HEK293 (cell line): ENCODE data around the gene LRRC26.

Source experiments
- BCL6B ChIP-seq: fragments of 450-650 bp; formaldehyde crosslinking; IDR thresholded peaks from 2 replicates; pipeline ENCODE4 v1.5.1; 2017; ENCODE audit warnings: missing biosample characterization, missing genetic modification characterization
- GLIS1 ChIP-seq: fragments of 450-650 bp; formaldehyde crosslinking; IDR thresholded peaks from 2 replicates; pipeline ENCODE4 v1.5.1; 2016; ENCODE audit warnings: missing biosample characterization, missing genetic modification characterization
- REST ChIP-seq: fragments of 450-650 bp; formaldehyde crosslinking; IDR thresholded peaks from 2 replicates; pipeline ENCODE4 v1.5.1; 2016; ENCODE audit warnings: missing biosample characterization, missing genetic modification characterization
- SP2 ChIP-seq: fragments of 450-650 bp; formaldehyde crosslinking; IDR thresholded peaks from 2 replicates; pipeline ENCODE4 v1.5.1; 2016; ENCODE audit warnings: missing biosample characterization, missing genetic modification characterization
- ZNF121 ChIP-seq: fragments of 450-650 bp; formaldehyde crosslinking; IDR thresholded peaks from 2 replicates; pipeline ENCODE4 v1.5.1; 2016; ENCODE audit warnings: missing biosample characterization, missing genetic modification characterization
- ZNF132 ChIP-seq: fragments of 450-650 bp; formaldehyde crosslinking; IDR thresholded peaks from 2 replicates; pipeline ENCODE4 v1.5.1; 2017; ENCODE audit warnings: missing biosample characterization, missing genetic modification characterization, borderline replicate concordance
- ZNF133 ChIP-seq: fragments of 450-650 bp; formaldehyde crosslinking; IDR thresholded peaks from 2 replicates; pipeline ENCODE4 v1.5.1; 2016; ENCODE audit warnings: missing biosample characterization, missing genetic modification characterization
- ZNF174 ChIP-seq: fragments of 450-650 bp; formaldehyde crosslinking; IDR thresholded peaks from 2 replicates; pipeline ENCODE4 v1.5.0; 2017; ENCODE audit warnings: missing biosample characterization, mild to moderate bottlenecking, missing genetic modification characterization
- ZNF223 ChIP-seq: fragments of 450-650 bp; formaldehyde crosslinking; IDR thresholded peaks from 2 replicates; pipeline ENCODE4 v1.5.1; 2016; ENCODE audit warnings: missing biosample characterization, missing genetic modification characterization
- ZNF391 ChIP-seq: fragments of 450-650 bp; formaldehyde crosslinking; IDR thresholded peaks from 2 replicates; pipeline ENCODE4 v1.5.1; 2016; ENCODE audit warnings: low read depth, missing biosample characterization, missing genetic modification characterization, borderline replicate concordance
- ZNF433 ChIP-seq: fragments of 450-650 bp; formaldehyde crosslinking; IDR thresholded peaks from 2 replicates; pipeline ENCODE4 v1.5.1; 2016; ENCODE audit warnings: missing biosample characterization, missing genetic modification characterization, low read depth
- ZNF561 ChIP-seq: fragments of 450-650 bp; IDR thresholded peaks from 2 replicates; pipeline ENCODE4 v1.5.1; 2018; ENCODE audit warnings: missing biosample characterization, missing genetic modification characterization, borderline replicate concordance
- ZNF571 ChIP-seq: fragments of 450-650 bp; formaldehyde crosslinking; IDR thresholded peaks from 2 replicates; pipeline ENCODE4 v1.5.0; 2017; ENCODE audit warnings: missing biosample characterization, missing genetic modification characterization
- ZNF624 ChIP-seq: fragments of 450-650 bp; formaldehyde crosslinking; IDR thresholded peaks from 2 replicates; pipeline ENCODE4 v1.5.1; 2017; ENCODE audit warnings: missing biosample characterization, missing genetic modification characterization
- ZNF654 ChIP-seq: fragments of 450-650 bp; formaldehyde crosslinking; IDR thresholded peaks from 2 replicates; pipeline ENCODE4 v1.5.1; 2016; ENCODE audit warnings: low read depth, missing biosample characterization, missing genetic modification characterization
- ZNF792 ChIP-seq: fragments of 450-650 bp; formaldehyde crosslinking; IDR thresholded peaks from 2 replicates; pipeline ENCODE4 v1.5.1; 2016; ENCODE audit warnings: missing biosample characterization, missing genetic modification characterization
- ZSCAN5A ChIP-seq: fragments of 450-650 bp; formaldehyde crosslinking; IDR thresholded peaks from 2 replicates; pipeline ENCODE4 v1.5.1; 2016; ENCODE audit warnings: missing biosample characterization, missing genetic modification characterization
- TF ChIP-seq, protein P1 (sequence below): fragments of 450-650 bp; formaldehyde crosslinking; IDR thresholded peaks from 2 replicates; pipeline ENCODE4 v1.5.1; 2016; ENCODE audit warnings: missing biosample characterization, missing genetic modification characterization
- TF ChIP-seq, protein P2 (sequence below): fragments of 450-650 bp; formaldehyde crosslinking; IDR thresholded peaks from 2 replicates; pipeline ENCODE4 v1.5.1; 2016; ENCODE audit warnings: missing biosample characterization, missing genetic modification characterization
- TF ChIP-seq, protein P3 (sequence below): sonication (generic); formaldehyde crosslinking; IDR thresholded peaks from 2 replicates; pipeline ENCODE4 v1.8.1; 2022; ENCODE audit warnings: mild to moderate bottlenecking, moderate library complexity, missing genetic modification reagents
- TF ChIP-seq, protein P4 (sequence below): fragments of 450-650 bp; IDR thresholded peaks from 2 replicates; pipeline ENCODE4 v1.5.1; 2018; ENCODE audit warnings: missing biosample characterization, mild to moderate bottlenecking, missing genetic modification characterization
- TF ChIP-seq, protein P5 (sequence below): fragments of 450-650 bp; formaldehyde crosslinking; IDR thresholded peaks from 2 replicates; pipeline ENCODE4 v1.5.1; 2016; ENCODE audit warnings: missing biosample characterization, missing genetic modification characterization, low read depth

The LRRC26 gene

DNA sequence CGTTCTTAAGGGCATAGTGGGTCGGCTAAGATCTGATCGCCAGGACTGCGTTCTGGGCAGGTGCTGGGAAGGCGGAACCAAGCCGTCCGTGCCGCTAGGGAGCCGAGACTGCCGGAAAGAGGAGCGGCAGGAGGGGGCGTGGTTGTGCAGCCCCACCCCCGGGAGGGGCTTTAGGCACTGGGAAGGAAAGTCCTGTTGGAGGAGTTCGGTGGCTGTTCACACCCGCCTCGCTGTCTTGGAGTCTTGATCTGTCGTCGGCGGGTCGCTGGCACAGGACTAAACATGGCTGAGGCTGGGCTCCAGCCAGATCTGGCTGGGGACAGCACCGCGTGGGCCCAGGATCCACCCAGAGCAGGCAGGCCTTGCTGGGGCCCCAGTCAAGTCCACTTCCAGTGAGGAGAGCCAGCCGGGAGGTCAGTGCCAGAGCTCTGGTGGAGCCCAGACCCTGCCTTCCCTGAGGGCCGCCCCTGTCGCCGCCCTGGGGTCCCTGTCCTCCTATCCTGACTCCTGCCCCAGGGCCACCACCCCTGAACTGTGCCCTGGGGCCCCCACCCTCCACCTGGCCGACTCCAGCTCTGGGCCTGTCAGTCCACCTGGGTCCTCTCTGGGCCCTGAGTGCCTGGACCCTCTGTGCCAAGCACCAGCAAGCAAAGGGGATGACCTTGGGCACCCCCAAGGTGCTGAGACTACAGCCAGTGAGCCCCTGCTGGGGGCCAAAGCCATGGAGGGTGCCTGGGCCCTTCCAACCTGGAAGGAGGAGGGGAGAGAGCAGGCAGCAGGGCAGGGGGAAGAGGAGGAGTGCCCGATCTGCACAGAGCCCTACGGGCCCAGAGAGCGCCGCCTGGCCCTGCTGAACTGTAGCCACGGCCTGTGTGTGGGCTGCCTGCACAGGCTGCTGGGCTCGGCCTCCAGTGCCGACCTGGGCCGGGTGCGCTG is 47.7 kb upstream of the LRRC26 start (continued):
- TF ChIP-seq REST (tag by site-specific recombination), result no peak
- no peak for TF ChIP-seq ZNF132 (tag by site-specific recombination)
- no peak for TF ChIP-seq ZNF433
- no peak for TF ChIP-seq ZNF792
- TF ChIP-seq ZSCAN5A (tag by site-specific recombination), result no peak
- no peak for TF ChIP-seq ZNF624 (tag by site-specific recombination)
- peak; percentile 79 for TF ChIP-seq SP2
- TF ChIP-seq, protein P1, sequence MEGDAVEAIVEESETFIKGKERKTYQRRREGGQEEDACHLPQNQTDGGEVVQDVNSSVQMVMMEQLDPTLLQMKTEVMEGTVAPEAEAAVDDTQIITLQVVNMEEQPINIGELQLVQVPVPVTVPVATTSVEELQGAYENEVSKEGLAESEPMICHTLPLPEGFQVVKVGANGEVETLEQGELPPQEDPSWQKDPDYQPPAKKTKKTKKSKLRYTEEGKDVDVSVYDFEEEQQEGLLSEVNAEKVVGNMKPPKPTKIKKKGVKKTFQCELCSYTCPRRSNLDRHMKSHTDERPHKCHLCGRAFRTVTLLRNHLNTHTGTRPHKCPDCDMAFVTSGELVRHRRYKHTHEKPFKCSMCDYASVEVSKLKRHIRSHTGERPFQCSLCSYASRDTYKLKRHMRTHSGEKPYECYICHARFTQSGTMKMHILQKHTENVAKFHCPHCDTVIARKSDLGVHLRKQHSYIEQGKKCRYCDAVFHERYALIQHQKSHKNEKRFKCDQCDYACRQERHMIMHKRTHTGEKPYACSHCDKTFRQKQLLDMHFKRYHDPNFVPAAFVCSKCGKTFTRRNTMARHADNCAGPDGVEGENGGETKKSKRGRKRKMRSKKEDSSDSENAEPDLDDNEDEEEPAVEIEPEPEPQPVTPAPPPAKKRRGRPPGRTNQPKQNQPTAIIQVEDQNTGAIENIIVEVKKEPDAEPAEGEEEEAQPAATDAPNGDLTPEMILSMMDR (tag by site-specific recombination), result peak; percentile 59
- no peak for TF ChIP-seq ZNF133 (tag by site-specific recombination)
- TF ChIP-seq GLIS1 (tag by site-specific recombination), result no peak
- no peak for TF ChIP-seq ZNF571 (tag by site-specific recombination)
- TF ChIP-seq ZNF391 (tag by site-specific recombination), result no peak
- TF ChIP-seq, protein P2, sequence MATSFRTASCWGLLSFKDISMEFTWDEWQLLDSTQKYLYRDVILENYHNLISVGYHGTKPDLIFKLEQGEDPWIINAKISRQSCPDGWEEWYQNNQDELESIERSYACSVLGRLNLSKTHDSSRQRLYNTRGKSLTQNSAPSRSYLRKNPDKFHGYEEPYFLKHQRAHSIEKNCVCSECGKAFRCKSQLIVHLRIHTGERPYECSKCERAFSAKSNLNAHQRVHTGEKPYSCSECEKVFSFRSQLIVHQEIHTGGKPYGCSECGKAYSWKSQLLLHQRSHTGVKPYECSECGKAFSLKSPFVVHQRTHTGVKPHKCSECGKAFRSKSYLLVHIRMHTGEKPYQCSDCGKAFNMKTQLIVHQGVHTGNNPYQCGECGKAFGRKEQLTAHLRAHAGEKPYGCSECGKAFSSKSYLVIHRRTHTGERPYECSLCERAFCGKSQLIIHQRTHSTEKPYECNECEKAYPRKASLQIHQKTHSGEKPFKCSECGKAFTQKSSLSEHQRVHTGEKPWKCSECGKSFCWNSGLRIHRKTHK, result no peak
- TF ChIP-seq ZNF223, result no peak
- TF ChIP-seq, protein P3, sequence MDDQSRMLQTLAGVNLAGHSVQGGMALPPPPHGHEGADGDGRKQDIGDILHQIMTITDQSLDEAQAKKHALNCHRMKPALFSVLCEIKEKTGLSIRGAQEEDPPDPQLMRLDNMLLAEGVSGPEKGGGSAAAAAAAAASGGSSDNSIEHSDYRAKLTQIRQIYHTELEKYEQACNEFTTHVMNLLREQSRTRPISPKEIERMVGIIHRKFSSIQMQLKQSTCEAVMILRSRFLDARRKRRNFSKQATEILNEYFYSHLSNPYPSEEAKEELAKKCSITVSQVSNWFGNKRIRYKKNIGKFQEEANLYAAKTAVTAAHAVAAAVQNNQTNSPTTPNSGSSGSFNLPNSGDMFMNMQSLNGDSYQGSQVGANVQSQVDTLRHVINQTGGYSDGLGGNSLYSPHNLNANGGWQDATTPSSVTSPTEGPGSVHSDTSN (CRISPR knock-in tag), result no peak
- TF ChIP-seq ZNF174 (tag by site-specific recombination), result no peak
- TF ChIP-seq, protein P4, sequence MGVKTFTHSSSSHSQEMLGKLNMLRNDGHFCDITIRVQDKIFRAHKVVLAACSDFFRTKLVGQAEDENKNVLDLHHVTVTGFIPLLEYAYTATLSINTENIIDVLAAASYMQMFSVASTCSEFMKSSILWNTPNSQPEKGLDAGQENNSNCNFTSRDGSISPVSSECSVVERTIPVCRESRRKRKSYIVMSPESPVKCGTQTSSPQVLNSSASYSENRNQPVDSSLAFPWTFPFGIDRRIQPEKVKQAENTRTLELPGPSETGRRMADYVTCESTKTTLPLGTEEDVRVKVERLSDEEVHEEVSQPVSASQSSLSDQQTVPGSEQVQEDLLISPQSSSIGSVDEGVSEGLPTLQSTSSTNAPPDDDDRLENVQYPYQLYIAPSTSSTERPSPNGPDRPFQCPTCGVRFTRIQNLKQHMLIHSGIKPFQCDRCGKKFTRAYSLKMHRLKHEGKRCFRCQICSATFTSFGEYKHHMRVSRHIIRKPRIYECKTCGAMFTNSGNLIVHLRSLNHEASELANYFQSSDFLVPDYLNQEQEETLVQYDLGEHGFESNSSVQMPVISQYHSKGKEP (tag by site-specific recombination), result no peak
- TF ChIP-seq, protein P5, sequence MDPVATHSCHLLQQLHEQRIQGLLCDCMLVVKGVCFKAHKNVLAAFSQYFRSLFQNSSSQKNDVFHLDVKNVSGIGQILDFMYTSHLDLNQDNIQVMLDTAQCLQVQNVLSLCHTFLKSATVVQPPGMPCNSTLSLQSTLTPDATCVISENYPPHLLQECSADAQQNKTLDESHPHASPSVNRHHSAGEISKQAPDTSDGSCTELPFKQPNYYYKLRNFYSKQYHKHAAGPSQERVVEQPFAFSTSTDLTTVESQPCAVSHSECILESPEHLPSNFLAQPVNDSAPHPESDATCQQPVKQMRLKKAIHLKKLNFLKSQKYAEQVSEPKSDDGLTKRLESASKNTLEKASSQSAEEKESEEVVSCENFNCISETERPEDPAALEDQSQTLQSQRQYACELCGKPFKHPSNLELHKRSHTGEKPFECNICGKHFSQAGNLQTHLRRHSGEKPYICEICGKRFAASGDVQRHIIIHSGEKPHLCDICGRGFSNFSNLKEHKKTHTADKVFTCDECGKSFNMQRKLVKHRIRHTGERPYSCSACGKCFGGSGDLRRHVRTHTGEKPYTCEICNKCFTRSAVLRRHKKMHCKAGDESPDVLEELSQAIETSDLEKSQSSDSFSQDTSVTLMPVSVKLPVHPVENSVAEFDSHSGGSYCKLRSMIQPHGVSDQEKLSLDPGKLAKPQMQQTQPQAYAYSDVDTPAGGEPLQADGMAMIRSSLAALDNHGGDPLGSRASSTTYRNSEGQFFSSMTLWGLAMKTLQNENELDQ (tag by site-specific recombination), result no peak
- no peak for TF ChIP-seq ZNF121
- no peak for TF ChIP-seq BCL6B (tag by site-specific recombination)
- no peak for TF ChIP-seq ZNF561 (tag by site-specific recombination)
- TF ChIP-seq ZNF654, result no peak
